Activated T-helper 1 cell treated with anti-CD3 and anti-CD28 coated beads, Interleukin-12 subunit alpha, Interleukin-12 subunit beta, Interleukin-2, Interleukin-4 antibody, amounts not matched to agents 30 ng/mL and 10 ng/mL and 1 ng/mL, durations not matched to agents 14 hours and 24 hours and 36 hours (primary cell): ENCODE data around the gene PKD1L1. TPM values are rescaled to one million over a fixed set of nuclear protein-coding genes. Genes with fewer than 3 reads are reported as not detected.

Experiments
- DNase-seq: peaks from one replicate; pipeline ENCODE4 v3.0.0; 2021; ENCODE audit warnings: low spot score
- H3K27ac Mint-ChIP-seq: one replicate; pipeline ENCODE4 v1.8.0; 2021; ENCODE audit warnings: mild to moderate bottlenecking, mixed read lengths
- H3K27me3 Mint-ChIP-seq: one replicate; pipeline ENCODE4 v1.8.0; 2022; ENCODE audit warnings: mild to moderate bottlenecking, moderate library complexity, mixed read lengths; ENCODE audit not compliant: insufficient read depth
- H3K36me3 Mint-ChIP-seq: one replicate; pipeline ENCODE4 v1.8.0; 2021; ENCODE audit warnings: low read depth, mixed read lengths
- H3K4me1 Mint-ChIP-seq: one replicate; pipeline ENCODE4 v1.8.0; 2021; ENCODE audit warnings: low read depth, mixed read lengths
- H3K4me3 Mint-ChIP-seq: one replicate; pipeline ENCODE4 v1.8.0; 2021; ENCODE audit warnings: mild to moderate bottlenecking, moderate library complexity, mixed read lengths
- H3K9me3 Mint-ChIP-seq: one replicate; pipeline ENCODE4 v1.8.0; 2021; ENCODE audit warnings: mixed read lengths
- intact Hi-C: fragments of 100-400 bp; cut with micrococcal nuclease; formaldehyde crosslinking; loops from one replicate; pipeline ENCODE4 v1.15.1; 2024
- total RNA-seq: library from RNA; stranded (reverse); gene quantifications from 2 replicates; pipeline ENCODE4 v1.2.3, GENCODE V29; 2022

The PKD1L1 gene
- total RNA-seq, 1 donor from 2014 or later: not detected

GRCh38 chr7:47887016-47887640, 61.1 kb downstream of the PKD1L1 start:
- no peaks in the 10 kb centered on the region for H3K36me3 Mint-ChIP-seq
- H3K27ac Mint-ChIP-seq: no peak overlapping the region
- no peak for DNase-seq
- no peaks in the 10 kb centered on the region for H3K9me3 Mint-ChIP-seq
- no peak overlapping the region for H3K4me3 Mint-ChIP-seq
- no peaks in the 10 kb centered on the region for H3K27me3 Mint-ChIP-seq
- H3K4me1 Mint-ChIP-seq: no peaks in the 10 kb centered on the region
- intact Hi-C loops: no loop called here

GRCh38 chr7:47885987-47886811, 62.1 kb downstream of the PKD1L1 start:
- H3K27ac Mint-ChIP-seq: no peak overlapping the region
- intact Hi-C loops: no loop called here
- no peaks in the 10 kb centered on the region for H3K4me1 Mint-ChIP-seq
- H3K4me3 Mint-ChIP-seq: no peak overlapping the region
- DNase-seq: no peak
- no peaks in the 10 kb centered on the region for H3K9me3 Mint-ChIP-seq
- no peaks in the 10 kb centered on the region for H3K36me3 Mint-ChIP-seq
- H3K27me3 Mint-ChIP-seq: no peaks in the 10 kb centered on the region

DNA sequence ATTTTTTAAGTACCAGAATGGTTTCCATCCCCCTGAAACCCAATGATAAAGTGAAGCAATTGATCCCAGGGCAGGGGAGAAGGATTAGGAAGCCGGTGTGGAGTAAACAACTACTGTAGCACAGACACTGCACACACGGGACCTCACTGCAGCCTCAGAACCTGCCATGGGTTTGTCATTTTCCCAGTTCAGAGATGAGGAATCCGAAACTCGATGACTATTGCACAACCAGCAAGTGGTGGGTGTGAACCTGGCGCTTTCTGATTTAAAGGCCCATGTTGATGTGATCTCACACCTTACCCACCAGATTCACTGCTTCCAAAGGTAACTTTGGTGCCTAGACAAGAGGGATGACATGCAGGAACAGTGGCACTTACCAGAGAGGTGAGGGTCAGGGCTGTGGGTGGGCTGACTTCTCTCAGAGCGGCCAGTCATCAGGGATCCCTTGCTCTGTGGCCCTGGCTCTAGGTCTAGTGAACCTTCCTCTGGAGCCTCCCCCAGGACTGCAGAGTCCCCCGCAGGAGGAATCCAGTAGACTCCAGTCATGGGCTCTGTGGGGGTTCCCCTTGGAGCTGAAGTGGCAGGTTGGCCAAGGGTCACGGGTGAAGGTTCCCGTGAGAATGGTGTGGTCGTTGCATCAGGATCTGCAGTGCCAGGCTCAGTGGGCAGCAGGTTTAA, 62.8 kb downstream of the PKD1L1 start:
- no peaks in the 10 kb centered on the region for H3K4me1 Mint-ChIP-seq
- no peaks in the 10 kb centered on the region for H3K27me3 Mint-ChIP-seq
- no peak overlapping the region for H3K4me3 Mint-ChIP-seq
- no peak overlapping the region for H3K27ac Mint-ChIP-seq
- no peak for DNase-seq
- intact Hi-C loops: no loop called here
- H3K9me3 Mint-ChIP-seq: no peaks in the 10 kb centered on the region
- no peaks in the 10 kb centered on the region for H3K36me3 Mint-ChIP-seq

DNA sequence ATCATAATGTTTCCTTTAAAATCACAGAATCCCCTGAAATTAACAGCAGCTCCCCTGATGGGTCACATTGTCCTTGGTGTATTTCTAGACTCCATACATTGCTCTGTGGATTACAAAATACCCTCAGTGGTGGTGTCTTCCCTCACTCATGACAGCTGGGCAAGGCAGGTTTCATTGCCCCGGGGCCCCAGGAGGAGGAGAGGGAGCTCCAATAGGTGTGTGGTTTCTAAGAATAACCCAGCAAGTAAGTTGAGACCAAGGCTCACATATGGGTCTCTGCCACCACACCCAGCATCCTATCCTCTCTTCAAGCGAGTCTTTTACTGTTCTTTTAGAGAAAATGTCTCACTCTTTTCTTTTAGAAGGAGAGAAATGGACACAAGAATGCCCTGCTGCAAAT, 63.6 kb downstream of the PKD1L1 start:
- no peaks in the 10 kb centered on the region for H3K27me3 Mint-ChIP-seq
- intact Hi-C loops: no loop called here
- H3K4me1 Mint-ChIP-seq: no peaks in the 10 kb centered on the region
- DNase-seq: no peak
- no peak overlapping the region for H3K4me3 Mint-ChIP-seq
- H3K36me3 Mint-ChIP-seq: no peaks in the 10 kb centered on the region
- no peak overlapping the region for H3K27ac Mint-ChIP-seq
- H3K9me3 Mint-ChIP-seq: no peaks in the 10 kb centered on the region

- no peaks in the 10 kb centered on the region for H3K9me3 Mint-ChIP-seq
- H3K27me3 Mint-ChIP-seq: no peaks in the 10 kb centered on the region
- no peak overlapping the region for H3K4me3 Mint-ChIP-seq
- intact Hi-C loops: no loop called here
- no peak overlapping the region for H3K27ac Mint-ChIP-seq
- no peaks in the 10 kb centered on the region for H3K4me1 Mint-ChIP-seq
- H3K36me3 Mint-ChIP-seq: no peaks in the 10 kb centered on the region
- no peak for DNase-seq
Observed at GRCh38 chr7:47882635-47883034, 65.6 kb downstream of the PKD1L1 start.

DNA sequence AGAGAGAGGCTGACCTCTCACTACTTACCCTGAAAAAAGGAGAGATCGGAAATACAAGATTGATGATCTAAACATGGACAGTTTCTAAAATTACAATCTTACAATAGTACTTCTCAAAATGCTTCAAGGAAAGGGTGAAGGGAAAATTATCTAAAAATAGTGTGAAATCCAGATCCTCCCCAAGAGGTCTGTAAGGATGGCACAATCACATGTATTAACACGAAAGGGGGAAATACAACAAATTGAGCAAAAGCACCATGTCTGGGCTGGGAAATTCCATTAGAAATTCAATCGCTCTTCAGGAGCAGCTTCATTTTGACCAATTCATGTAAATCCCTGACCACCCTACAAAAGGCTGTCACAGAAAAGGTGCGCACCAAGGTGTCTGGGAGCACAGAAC, 67.0 kb downstream of the PKD1L1 start:
- Mint-ChIP-seq H3K36me3 (no peaks in the 10 kb centered on the region), H3K27ac (no peak overlapping the region), H3K27me3 (no peaks in the 10 kb centered on the region), H3K4me1 (no peaks in the 10 kb centered on the region), H3K9me3 (no peaks in the 10 kb centered on the region), H3K4me3 (no peak overlapping the region)
- intact Hi-C loops: no loop called here
- no peak for DNase-seq

DNA sequence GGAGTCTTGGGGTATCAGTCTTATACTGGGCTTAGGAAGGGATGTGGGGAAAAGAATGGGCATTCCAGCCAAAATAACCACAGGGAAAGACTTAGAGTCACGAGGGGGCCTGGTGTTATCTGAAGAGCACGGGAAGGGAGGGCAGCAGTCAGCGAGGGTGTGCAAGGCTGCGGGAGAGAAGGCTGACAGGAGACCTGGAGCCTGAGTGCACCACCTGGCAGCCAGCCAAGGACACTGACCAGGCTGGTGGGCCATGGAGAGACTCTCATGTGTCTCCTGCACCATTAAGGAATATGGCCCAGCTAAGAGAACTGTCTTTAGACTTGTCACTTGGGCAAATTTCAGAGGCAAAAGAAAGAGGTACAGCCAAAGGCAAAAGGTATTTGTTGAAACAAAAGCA, 69.6 kb downstream of the PKD1L1 start:
- intact Hi-C loops: no loop called here
- Mint-ChIP-seq H3K4me1 (no peaks in the 10 kb centered on the region), H3K27ac (no peak overlapping the region), H3K4me3 (no peak overlapping the region), H3K27me3 (peaks cover 4% of the 10 kb centered on the region), H3K9me3 (no peaks in the 10 kb centered on the region), H3K36me3 (no peaks in the 10 kb centered on the region)
- no peak for DNase-seq

- Mint-ChIP-seq H3K9me3 (no peaks in the 10 kb centered on the region), H3K4me1 (no peaks in the 10 kb centered on the region), H3K4me3 (no peak overlapping the region), H3K36me3 (no peaks in the 10 kb centered on the region), H3K27ac (no peak overlapping the region), H3K27me3 (peaks cover 4% of the 10 kb centered on the region)
- intact Hi-C loops: no loop called here
- no peak for DNase-seq
Observed at GRCh38 chr7:47877336-47877735, 70.9 kb downstream of the PKD1L1 start.

DNA sequence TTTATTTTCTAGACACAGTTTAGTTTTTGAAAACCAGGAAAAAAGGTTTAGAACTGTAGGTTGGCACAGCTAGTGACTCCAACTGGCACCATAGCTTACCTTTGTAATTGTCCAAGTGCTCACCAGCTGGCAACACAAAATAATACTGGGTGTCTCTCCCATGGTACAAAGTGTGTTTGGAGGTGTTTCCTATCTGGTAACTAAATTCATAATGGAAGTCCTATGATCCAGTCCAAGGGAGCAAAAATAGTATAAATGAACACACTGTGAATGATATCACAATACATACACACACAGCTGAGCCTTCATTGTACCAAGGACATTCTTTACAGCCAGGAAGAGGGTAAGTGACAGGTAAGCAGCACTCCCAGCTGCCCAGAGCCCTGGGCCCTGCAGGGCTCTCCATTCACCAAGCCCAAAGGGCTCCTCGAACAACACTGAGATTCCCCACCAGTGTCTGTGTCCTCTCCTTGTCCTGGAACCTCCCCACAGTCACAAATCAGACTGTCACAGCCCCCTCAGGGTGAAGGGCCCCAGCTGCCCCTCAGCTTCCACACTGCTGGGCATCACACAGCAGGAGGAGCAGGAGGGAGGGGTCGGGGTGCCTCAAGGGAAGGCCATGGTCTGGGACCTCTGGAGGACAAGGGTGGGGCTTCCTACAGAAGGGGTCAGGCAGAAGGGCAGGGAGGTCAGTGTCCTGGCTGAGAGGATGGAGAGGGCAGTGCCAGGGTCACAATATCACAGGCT, 72.1 kb downstream of the PKD1L1 start:
- H3K9me3 Mint-ChIP-seq: no peaks in the 10 kb centered on the region
- no peak overlapping the region for H3K27ac Mint-ChIP-seq
- no peak for DNase-seq
- no peaks in the 10 kb centered on the region for H3K4me1 Mint-ChIP-seq
- peaks cover 9% of the 10 kb centered on the region for H3K27me3 Mint-ChIP-seq
- H3K36me3 Mint-ChIP-seq: no peaks in the 10 kb centered on the region
- H3K4me3 Mint-ChIP-seq: no peak overlapping the region
- intact Hi-C loops: no loop called here

- DNase-seq: no peak
- H3K4me1 Mint-ChIP-seq: no peaks in the 10 kb centered on the region
- intact Hi-C loops: no loop called here
- H3K4me3 Mint-ChIP-seq: no peak overlapping the region
- H3K9me3 Mint-ChIP-seq: no peaks in the 10 kb centered on the region
- H3K36me3 Mint-ChIP-seq: no peaks in the 10 kb centered on the region
- no peak overlapping the region for H3K27ac Mint-ChIP-seq
- peaks cover 9% of the 10 kb centered on the region for H3K27me3 Mint-ChIP-seq
Observed at GRCh38 chr7:47875406-47875805, 72.9 kb downstream of the PKD1L1 start.

DNA sequence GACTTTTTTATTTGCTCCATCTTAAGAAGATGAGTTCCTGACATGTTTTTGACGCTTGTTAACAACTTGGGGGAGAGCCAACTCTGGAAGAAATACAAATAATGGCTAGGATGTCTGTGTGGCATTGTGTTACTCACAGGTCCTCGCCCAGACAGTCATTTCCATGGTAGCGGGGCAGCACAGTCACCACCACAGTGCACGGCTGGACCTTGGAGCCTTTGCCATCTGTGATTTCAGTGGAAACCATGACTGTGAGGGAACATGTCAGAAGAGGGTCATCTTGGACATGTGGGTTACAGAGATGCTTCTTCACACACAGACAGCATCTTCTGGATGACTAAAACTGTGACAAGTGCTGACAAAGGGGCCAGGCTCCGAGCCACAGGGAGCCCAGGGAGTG, 74.5 kb downstream of the PKD1L1 start:
- Mint-ChIP-seq H3K36me3 (no peaks in the 10 kb centered on the region), H3K9me3 (no peaks in the 10 kb centered on the region), H3K27ac (no peak overlapping the region), H3K4me1 (peaks cover 6% of the 10 kb centered on the region), H3K4me3 (no peak overlapping the region), H3K27me3 (peaks cover 9% of the 10 kb centered on the region)
- no peak for DNase-seq
- intact Hi-C loops: loop anchor here (5.0 kb wide), 1 partner anchor 214 kb away; the partner anchor contains the start of gene UPP1

DNA sequence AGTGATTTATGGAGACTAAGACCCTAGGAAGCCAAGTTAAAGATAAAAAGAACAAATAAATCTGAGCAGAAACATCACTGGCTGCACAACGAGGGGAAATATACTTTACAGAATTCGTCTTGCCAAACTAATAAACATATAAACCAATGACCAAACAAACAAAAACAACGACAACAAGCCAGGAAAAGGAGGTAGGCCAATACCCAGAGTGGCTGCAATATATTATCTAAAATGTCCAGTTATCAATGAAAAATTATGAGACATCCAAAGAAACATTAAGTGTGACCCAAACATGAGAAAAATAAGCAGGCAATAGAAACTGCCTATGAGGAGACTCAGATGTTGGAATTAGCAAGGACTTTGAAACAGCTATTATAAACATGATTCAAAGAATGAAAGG, 81.0 kb downstream of the PKD1L1 start:
- Mint-ChIP-seq H3K4me3 (no peak overlapping the region), H3K4me1 (peaks cover 6% of the 10 kb centered on the region), H3K36me3 (no peaks in the 10 kb centered on the region), H3K27me3 (peaks cover 5% of the 10 kb centered on the region), H3K9me3 (no peaks in the 10 kb centered on the region), H3K27ac (no peak overlapping the region)
- intact Hi-C loops: no loop called here
- DNase-seq: no peak

- Mint-ChIP-seq H3K4me1 (peaks cover 6% of the 10 kb centered on the region), H3K4me3 (no peak overlapping the region), H3K36me3 (no peaks in the 10 kb centered on the region), H3K27ac (no peak overlapping the region), H3K27me3 (no peaks in the 10 kb centered on the region), H3K9me3 (no peaks in the 10 kb centered on the region)
- intact Hi-C loops: no loop called here
- DNase-seq: no peak
Observed at GRCh38 chr7:47866120-47866519, 82.1 kb downstream of the PKD1L1 start.
